Activated gamma-delta T cell treated with Interleukin-2 at 50 U/mL for 16 hours (primary cell): ENCODE results near the gene EML4.
"Not testable (repeated sequence)": the region's sequence is repeated elsewhere in the genome, so short reads cannot be mapped to it uniquely, and the experiment has no call there.

Experiments used
- DNase-seq: peaks from one replicate; pipeline ENCODE4 v3.0.0-alpha.2; 2020

The EML4 gene

DNA sequence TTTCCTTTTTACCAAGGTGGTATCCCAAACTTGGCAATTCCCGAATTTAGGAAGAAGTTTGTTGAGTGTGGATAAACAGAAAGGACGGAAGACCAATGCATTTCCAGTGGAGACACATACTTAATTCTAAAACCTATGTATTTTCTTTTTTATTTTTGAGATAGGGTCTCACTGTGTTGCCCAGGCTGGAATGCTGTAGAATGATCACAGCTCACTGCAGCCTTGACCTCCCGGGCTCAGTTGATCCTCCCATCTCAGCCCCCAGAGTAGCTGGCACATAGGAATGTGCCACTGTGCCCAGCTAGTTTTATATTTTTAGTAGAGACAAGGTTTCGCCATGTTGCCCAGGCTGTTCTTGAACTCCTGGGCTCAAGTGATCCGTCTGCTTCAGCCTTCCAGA, 101.6 kb downstream of the EML4 start:
- no peak for DNase-seq

DNA sequence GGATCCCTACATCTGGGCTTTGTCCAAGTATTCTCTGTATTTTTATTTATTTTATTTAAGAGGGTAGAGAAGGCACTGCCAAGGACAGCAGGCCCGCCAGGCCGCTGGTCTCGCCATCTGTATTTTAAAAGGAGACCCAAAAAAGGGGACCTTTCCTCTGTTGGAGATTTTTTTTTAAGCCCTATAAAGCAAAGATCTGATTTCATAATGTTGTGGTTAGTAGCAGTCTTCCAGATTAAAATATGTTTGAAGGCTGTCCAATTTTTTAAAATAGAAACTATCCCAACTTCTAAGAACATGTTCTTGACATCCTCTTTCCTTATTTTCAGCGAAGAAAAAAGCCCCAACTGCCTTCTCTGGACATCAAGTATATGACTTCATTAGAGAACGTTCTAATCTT, 102.1 kb downstream of the EML4 start:
- DNase-seq = not testable (repeated sequence)

DNA sequence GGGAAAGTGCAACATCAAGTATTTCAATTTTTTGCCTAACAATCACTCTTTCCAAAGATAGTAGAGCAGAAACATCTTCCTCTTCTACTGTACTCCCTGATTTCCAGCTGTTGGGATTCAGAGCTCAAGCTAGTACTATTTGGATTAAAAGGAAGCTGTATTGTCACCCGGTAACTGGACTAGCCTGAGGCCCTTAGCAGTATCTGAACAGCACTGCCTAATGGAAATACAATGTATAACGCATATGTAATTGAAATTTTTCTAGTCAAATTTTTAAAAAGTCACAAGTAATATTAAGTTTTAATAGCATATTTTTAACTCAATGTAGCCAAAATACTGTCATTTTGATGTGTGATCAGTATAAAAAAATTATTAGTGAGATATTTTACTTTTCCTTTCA, 105.7 kb downstream of the EML4 start:
- DNase-seq = no peak

- DNase-seq = no peak
These were observed 112.4 kb downstream of the EML4 start for GRCh38 chr2:42281416-42282081.

DNA sequence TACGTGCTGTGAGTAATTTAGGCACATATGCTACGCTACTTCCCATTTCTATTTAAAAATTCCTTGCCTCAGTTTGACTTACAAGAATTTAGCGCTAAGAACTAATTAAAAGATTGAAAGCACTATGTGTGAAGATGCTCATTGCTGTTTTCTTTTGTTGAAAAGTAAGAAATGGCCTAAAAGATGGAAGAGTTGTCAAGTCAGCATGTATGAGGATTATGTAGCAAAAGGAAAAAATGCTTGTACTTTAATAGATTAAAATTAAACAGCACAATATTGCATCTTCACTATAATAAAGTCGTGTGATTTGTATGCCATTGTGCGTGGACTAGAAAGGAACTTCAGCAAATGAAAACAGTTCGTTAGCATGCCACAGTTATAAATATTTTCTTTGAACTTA, 114.9 kb downstream of the EML4 start:
- no peak for DNase-seq

DNA sequence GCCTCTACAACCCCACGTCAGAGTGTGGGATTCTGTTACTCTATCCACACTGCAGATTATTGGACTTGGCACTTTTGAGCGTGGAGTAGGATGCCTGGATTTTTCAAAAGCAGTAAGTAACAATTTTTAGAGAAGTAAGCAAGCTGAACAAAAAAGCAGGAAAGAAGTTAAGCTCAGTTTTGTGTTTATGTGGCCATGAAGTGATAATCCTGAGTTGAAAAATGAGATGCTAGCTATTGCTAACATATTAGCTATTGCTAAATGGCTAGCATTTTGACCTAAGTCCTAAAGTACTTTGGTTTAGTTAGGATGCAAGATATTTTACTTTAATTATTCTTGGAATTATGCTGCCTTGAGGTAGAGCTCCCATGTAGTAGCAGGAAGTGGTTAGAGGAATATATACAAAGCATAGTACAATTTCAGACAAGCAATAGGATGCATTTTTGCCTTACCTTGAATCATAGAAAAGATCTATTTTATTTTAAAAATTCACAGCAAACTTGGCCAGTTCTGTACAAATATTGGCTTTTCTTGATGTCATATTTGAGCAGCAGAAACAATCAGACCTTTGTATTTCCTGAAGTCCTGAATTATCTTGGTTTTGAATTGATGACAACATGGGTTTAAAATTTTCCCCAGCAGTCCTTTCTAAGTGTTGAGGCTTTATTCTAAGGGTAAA, 117.3 kb downstream of the EML4 start:
- no peak for DNase-seq

DNA sequence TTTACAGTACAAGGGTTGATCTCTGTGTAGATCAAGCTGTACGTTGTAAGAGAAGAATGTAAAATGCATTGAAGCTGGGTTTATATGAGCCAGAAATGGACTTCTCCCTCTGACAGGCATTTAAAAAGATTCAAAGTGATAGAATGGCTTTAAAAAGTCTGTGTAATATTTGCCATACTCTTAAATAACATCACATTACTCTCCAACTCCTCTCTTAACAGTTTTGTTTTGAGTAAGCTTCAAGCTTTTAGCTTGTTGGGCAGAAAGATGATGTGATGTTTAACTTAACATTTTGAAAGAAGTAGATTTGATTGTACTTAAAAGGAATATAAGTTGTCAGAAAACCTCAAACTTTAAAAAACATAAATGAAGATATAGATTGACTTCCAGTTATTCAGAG, 119.7 kb downstream of the EML4 start:
- no peak for DNase-seq

GRCh38 chr2:42289222-42289621, 120.1 kb downstream of the EML4 start:
- DNase-seq = no peak

- DNase-seq = no peak
These were observed 120.9 kb downstream of the EML4 start for GRCh38 chr2:42290005-42290404.

DNA sequence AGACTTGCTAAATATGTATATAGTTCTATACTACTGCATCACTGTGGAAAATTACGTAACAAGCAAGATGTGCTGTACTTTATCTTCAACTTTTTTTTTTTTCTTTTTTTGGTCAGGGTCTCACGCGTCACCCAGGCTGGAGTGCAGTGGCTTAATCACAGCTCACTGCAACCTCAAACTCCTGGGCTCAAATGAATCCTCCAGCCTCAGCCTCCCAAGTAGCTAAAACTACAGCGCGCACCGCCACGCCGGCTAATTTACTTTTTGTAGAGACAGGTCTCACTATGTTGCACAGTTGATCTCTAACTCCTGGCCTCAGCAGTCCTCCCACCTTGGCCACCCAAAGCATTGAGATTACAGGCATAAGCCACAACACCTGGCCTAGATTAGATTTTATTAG, 123.9 kb downstream of the EML4 start:
- DNase-seq = no peak

DNA sequence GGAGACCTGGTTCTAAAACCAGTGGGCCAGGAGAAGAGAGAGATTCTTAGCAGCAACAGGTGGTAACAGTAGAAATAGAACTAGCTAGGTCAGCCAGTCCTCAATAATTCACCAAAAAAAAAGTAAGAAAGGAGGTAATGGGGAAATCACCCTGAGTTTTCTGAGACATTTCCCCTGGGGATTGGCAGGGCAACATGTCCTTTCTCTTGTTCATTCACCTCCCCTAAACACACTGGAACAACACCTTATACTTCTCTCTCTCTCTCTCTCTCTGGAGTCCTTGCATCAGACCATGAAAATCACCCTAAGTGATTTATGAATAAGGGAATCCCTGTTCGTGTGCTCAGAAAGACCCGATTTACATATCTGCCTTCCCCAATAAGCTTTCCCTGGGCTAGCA, 127.1 kb downstream of the EML4 start:
- no peak for DNase-seq

DNA sequence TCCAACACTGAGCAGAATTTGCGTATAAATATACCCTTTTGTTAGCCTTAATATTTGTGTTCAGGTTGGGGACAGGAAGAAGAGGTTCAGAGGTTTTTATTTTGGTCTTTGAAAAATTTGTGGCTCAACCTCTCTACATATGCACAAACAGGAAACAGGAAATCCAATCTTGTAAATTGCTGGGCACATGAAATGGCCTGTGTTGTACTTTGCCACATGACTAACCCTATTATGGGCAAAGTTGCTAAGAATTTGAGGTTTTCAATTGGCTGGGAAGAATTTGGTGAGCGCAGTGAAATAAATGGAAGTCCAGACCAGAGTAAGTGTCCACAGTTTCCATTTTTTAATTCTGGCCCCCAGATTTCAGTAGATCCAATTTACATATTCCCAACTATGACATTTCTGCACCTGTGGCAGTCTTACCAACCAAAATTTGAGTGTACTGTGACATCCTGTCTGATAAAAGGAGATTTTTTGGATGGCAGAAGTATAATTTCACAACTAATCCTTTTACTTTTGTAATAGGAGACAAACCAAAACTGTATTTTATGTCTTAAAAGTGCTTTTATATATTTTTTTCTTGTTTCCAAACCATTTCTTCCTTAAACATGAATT, 128.3 kb downstream of the EML4 start:
- DNase-seq = no peak

DNA sequence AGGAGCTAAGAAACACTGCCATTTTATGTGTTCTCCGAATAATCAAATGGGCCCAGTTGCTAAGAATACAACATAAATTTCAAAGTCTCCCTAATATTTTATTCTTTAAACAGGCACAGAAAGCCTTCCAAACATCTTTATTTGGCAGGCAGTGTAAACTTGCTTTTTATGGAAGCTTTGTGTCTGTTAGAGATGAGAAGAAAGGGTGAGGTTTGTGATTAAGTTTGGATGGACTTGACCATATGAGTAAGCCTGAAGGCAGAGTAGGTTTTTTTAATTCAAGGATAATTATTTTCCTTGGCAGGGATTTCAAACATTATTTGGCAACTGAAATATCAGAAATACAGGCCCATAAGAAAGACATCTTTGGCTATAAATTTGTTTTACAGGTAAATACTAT, 129.0 kb downstream of the EML4 start:
- no peak for DNase-seq

- no peak for DNase-seq
These were observed 130.0 kb downstream of the EML4 start for GRCh38 chr2:42298996-42299754.

- DNase-seq = no peak
These were observed 131.4 kb downstream of the EML4 start for GRCh38 chr2:42300527-42300926.

GRCh38 chr2:42303252-42303651, 134.1 kb downstream of the EML4 start:
- DNase-seq = no peak

DNA sequence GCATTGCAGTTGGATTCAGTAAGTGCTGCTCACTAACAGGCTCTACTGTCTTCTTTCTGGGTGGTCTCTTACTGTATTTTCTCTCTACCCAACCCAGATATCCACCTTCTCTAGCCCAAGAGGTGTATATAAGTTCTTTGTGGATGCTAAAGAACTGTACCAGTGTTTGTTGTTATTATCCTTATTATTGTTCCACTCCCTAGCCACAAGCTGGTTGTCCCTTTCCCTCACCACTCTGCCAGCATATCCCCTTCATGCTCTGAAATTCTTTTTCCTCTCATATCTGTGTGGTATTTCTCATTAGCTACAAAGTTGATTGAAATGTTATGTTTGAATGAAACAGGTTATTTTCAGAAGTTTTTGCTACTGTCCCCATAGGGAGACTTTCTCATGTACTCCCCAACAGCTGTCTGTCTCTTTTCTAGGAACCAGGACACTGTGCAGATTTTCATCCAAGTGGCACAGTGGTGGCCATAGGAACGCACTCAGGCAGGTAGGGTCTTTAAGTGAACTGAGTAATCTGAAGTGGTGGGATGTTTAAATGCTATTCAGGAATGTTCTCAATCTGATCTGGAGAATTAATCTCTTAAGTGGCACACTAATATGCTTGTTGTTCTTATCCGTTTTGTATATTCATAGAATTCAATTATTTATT, 135.0 kb downstream of the EML4 start:
- no peak for DNase-seq

GRCh38 chr2:42307180-42307579, 138.0 kb downstream of the EML4 start:
- no peak for DNase-seq

GRCh38 chr2:42309366-42309765, 140.2 kb downstream of the EML4 start:
- no peak for DNase-seq

GRCh38 chr2:42310007-42310515, 140.9 kb downstream of the EML4 start:
- no peak for DNase-seq

DNA sequence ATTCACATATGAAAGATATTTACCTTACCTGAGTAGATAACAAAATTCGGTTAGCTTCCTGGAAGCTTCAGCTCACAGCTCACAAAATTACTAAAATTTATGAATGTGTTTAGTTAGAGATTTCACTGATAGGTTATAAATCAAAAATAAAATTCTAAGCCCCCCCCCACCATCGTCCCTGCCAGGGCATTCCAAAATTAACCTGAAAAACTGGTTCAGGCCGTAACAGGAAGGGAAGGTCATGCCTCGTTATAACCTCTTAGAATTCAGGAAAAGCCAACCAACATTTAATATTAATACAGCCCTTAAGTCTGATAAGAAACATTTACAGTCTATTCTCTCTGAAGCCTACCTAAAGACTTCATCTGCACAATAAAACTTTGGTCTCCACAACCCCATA, 143.0 kb downstream of the EML4 start:
- DNase-seq = no peak

DNA sequence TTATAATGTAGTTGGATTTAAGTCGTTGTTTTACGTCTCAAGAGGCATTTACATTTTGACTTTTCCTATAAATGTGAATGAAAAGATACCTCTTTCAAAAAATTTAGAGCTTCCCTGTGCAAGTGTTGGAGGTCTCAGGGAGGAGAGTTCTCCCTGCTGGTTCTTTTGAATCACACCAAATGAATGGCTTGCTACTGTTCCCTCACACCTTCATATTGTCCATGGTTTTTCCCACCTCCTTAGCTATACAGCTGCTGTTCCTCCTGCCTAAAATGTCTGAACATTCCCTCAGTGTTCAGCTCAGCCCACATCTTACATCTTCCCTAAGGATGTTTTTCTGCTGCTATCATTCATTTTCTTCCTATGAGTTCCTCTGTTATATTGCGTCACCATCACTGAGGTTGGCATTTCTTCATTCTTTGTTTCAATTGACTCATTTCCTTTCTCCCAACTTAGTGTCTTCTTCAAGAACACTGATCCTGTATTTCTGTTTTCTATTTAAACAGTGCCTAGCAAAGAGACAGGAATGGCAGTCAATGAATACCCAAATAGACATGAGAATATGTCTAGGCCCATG, 145.8 kb downstream of the EML4 start:
- DNase-seq = no peak
